Endothelial cell (in vitro differentiated cells): Measurements from ENCODE around the gene MYO1F. TPM values are rescaled to one million over a fixed set of nuclear protein-coding genes. Genes with fewer than 3 reads are reported as not detected.

Source experiments
- DNase-seq: peaks from one replicate; pipeline ENCODE4 v3.0.0; 2021; ENCODE audit warnings: low spot score
- H3K27ac Mint-ChIP-seq: one replicate; pipeline ENCODE4 v1.8.0; 2021; ENCODE audit warnings: mixed read lengths, inconsistent platforms; ENCODE audit not compliant: unreplicated experiment
- H3K27me3 Mint-ChIP-seq: one replicate; pipeline ENCODE4 v1.8.0; 2021; ENCODE audit warnings: mild to moderate bottlenecking, moderate library complexity, mixed read lengths, inconsistent platforms; ENCODE audit not compliant: unreplicated experiment
- H3K36me3 Mint-ChIP-seq: one replicate; pipeline ENCODE4 v1.8.0; 2021; ENCODE audit warnings: mild to moderate bottlenecking, low read depth, mixed read lengths, inconsistent platforms; ENCODE audit not compliant: unreplicated experiment
- H3K4me1 Mint-ChIP-seq: one replicate; pipeline ENCODE4 v1.8.0; 2021; ENCODE audit warnings: mild to moderate bottlenecking, mixed read lengths, inconsistent platforms; ENCODE audit not compliant: unreplicated experiment
- H3K4me3 Mint-ChIP-seq: one replicate; pipeline ENCODE4 v1.8.0; 2021; ENCODE audit warnings: mild to moderate bottlenecking, mixed read lengths, inconsistent platforms; ENCODE audit not compliant: unreplicated experiment
- H3K9me3 Mint-ChIP-seq: one replicate; pipeline ENCODE4 v1.8.0; 2021; ENCODE audit warnings: mixed read lengths, inconsistent platforms; ENCODE audit not compliant: unreplicated experiment
- CTCF ChIP-seq: fragments of 200-600 bp; sonication (generic); IDR thresholded peaks from one replicate; pipeline ENCODE4 v1.5.0; 2021; ENCODE audit warnings: antibody characterized with exemption; ENCODE audit not compliant: unreplicated experiment
- total RNA-seq: library from RNA; stranded (reverse); fragmentation: NEBNext Ultra II Directional; extraction: Animal tissue kit (Norgen Biotek cat#: 25700); gene quantifications from one replicate; pipeline ENCODE4 v1.2.1, GENCODE V29; 2021; ENCODE audit not compliant: unreplicated experiment

Gene MYO1F
- total RNA-seq, 1 donor from 2014 or later: 3.2 TPM

DNA sequence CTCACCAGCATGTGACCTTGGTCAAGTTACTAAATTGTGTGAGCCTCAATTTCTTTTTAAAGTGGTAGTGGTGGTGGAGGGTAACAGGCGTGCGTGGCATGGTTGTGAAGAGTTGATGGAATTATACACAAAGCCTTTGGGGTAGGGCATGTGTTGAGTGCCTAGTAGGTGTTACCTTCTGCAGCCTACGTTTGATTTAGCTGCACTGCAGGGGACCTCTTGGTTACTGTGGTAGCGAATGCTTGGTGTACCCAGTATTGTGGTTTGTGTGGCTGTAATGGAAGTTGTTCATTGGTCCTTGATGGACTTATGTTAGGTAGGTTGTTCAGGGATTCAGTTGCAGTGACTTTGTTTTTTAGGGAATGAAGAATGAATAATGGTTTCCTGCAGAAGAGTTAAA lies 99.4 kb downstream of the MYO1F start:
- Mint-ChIP-seq H3K36me3 (peaks cover 55% of the 10 kb centered on the region), H3K4me1 (no peaks in the 10 kb centered on the region), H3K9me3 (no peaks in the 10 kb centered on the region), H3K4me3 (no peak overlapping the region), H3K27ac (peak overlapping the region; percentile 33), H3K27me3 (peaks cover 13% of the 10 kb centered on the region)
- no peak for TF ChIP-seq CTCF
- DNase-seq: no peak

- DNase-seq: no peak
- H3K4me1 Mint-ChIP-seq: no peaks in the 10 kb centered on the region
- no peak for TF ChIP-seq CTCF
- no peak overlapping the region for H3K4me3 Mint-ChIP-seq
- peak overlapping the region; percentile 52 for H3K27ac Mint-ChIP-seq
- H3K36me3 Mint-ChIP-seq: peaks cover 52% of the 10 kb centered on the region
- H3K27me3 Mint-ChIP-seq: peaks cover 13% of the 10 kb centered on the region
- H3K9me3 Mint-ChIP-seq: no peaks in the 10 kb centered on the region
Measured at GRCh38 chr19:8476524-8476923, 100.7 kb downstream of the MYO1F start.

GRCh38 chr19:8475005-8475404 lies 102.2 kb downstream of the MYO1F start:
- Mint-ChIP-seq H3K27me3 (peaks cover 7% of the 10 kb centered on the region), H3K4me1 (no peaks in the 10 kb centered on the region), H3K4me3 (peak overlapping the region; percentile 31), H3K27ac (no peak overlapping the region), H3K36me3 (peaks cover 59% of the 10 kb centered on the region), H3K9me3 (no peaks in the 10 kb centered on the region)
- no peak for DNase-seq
- TF ChIP-seq CTCF: no peak

DNA sequence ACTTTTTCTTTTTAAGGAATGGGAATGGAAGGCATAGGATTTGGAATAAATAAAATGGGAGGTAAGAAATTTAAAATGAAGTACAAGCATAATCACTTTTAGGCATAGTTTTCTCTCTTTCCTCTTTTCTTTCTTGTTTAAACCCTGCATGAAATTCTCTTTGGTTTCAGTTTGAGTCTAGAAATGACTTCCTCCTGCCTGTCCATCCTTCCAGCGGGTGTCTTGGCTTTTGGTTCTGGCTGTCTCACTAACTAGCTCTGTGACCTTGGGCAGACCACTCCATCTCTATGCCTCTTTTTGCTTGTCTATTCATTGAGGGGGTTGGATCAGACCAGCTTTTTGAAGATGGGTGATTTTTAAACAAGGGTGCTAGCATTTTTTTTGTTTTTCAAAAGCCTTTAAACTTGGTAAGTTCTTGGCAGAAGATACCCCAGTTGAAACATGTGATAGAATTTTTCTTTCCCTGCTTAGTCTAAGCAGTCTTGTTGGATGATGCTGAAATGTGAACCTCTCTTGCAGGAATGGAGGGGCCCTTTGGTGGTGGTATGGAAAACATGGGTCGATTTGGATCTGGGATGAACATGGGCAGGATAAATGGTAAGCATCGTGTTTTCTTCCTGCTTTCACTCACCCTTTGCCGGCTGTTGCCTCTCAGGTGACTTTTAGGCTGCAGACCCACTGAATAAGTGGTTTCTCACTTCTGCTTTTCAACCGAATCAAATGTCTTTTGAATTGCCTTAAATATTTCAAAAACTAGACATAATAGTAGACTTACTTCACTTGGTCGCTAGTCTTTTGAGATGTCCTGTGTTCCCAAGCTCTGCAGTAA lies 103.4 kb downstream of the MYO1F start:
- Mint-ChIP-seq H3K27me3 (peaks cover 9% of the 10 kb centered on the region), H3K27ac (no peak overlapping the region), H3K36me3 (peaks cover 69% of the 10 kb centered on the region), H3K9me3 (no peaks in the 10 kb centered on the region), H3K4me3 (no peak overlapping the region), H3K4me1 (peaks cover 6% of the 10 kb centered on the region)
- DNase-seq: no peak
- no peak for TF ChIP-seq CTCF

Other genes with a start within 250 kb of the MYO1F start
- gene KANK3, start 234.2 kb downstream of the MYO1F start, total RNA-seq: 109 TPM
- 14.3 TPM for gene ANGPTL4, start 213.3 kb downstream of the MYO1F start, total RNA-seq
- gene RAB11B, start 187.1 kb downstream of the MYO1F start, total RNA-seq: 130 TPM
- 58.2 TPM for gene MARCHF2, start 164.1 kb downstream of the MYO1F start, total RNA-seq
- gene HNRNPM, start 132.5 kb downstream of the MYO1F start, total RNA-seq: 223 TPM
- not detected for gene PRAM1, start 74.8 kb downstream of the MYO1F start, total RNA-seq
- gene ZNF414, start 63.3 kb downstream of the MYO1F start, total RNA-seq: 22.9 TPM
- 58.7 TPM for gene ADAMTS10, start 33.3 kb upstream of the MYO1F start, total RNA-seq
- gene NFILZ, start 53.2 kb upstream of the MYO1F start, total RNA-seq: not detected
- not detected for gene ACTL9, start 121.4 kb upstream of the MYO1F start, total RNA-seq
- gene OR2Z1, start 144.2 kb upstream of the MYO1F start, total RNA-seq: not detected